ENCODE measurements around the gene TOPAZ1.

The TOPAZ1 gene

DNA sequence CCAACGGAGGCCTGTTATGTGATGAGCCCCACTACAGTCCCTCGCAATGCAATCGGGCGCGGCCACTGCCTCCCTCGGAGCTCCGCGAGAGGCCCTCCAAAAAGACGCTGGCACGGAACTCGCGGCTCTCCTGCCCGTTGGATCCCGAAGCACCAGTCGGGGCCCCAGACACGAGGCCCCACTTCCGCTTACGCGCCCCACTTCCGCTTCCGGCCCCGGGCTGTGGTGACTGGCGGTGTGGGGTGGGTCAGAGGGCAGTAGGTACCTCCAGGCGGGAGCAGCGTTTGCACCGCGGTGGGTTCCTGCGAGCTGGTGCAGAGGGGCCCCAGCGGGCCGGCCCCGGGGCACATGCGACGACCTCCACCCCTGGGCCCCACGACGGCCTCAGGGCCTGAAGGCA lies at the start of gene TOPAZ1:
Gene TOPAZ1 (plus strand): TSS at position 181 of the 400 bp plus-strand sequence. CDS start 168 bp downstream, at position 349.
- DNase-seq (ENCODE audit: low spot score): no peak

- peak; percentile 74 for DNase-seq (ENCODE audit: low spot score)
These were observed 43.1 kb upstream of the TOPAZ1 start for GRCh38 chr3:44198284-44199269.

DNA sequence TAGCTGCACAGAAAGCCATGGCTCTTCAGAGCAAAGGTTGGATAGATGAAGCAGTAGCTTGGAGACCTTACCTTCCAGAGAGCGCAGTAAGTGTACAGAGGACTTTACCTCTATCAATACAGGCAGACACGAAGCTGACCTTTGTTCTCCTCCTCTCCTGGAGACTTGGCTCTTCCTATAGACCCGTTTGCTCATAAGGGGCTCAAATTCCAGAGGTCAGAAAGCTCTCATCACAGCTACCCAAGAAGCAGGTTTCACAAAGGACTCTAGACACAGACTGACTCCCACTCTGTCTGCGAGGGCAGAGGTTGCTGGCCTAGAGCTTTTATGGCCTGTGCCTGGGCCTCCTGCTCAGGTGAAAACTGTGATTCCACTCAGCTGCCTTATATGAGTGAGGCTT lies 35.4 kb upstream of the TOPAZ1 start:
- DNase-seq (ENCODE audit: low spot score): no peak

- no peak for DNase-seq (ENCODE audit: low spot score)
These were observed 34.6 kb upstream of the TOPAZ1 start for GRCh38 chr3:44206862-44207652.

- DNase-seq (ENCODE audit: low spot score): no peak
These were observed 33.6 kb upstream of the TOPAZ1 start for GRCh38 chr3:44208086-44208485.

DNA sequence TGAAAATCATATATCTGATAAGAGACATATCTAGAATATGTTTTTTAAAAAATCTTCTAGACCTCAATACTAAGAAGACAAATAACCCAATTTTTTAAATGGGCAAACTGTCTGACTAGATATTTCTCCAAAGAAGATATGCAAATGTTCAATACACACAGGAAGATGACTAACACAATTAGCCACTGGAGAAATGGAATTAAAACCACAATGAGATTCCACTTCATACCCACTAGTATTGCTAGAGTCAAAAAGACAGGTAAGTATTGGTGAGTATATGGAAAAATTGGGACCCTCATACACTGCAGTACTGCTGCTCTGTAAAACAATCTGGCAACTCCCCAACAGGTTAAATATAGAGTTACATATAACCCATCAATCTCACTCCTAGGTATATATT lies 33.1 kb upstream of the TOPAZ1 start:
- no peak for DNase-seq (ENCODE audit: low spot score)

DNA sequence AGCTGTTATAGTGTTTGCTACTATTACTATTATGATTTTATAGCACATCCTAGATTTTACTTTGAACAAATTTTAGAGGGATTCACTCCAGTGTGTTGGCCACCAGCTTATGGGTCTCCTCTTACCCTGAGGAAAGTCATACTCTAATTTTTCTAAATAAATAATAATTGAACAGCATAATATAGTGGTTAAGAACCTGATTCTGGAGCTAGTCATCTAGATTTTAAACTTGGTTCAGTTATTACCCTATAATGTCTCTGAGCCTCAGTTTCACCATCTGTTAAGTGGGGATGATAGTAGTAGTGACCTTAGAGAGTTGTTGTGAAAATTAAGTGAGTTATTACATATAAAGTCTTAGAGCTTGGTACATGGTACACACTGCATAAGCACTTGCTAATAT lies 30.7 kb upstream of the TOPAZ1 start:
- no peak for DNase-seq (ENCODE audit: low spot score)

GRCh38 chr3:44222337-44222736 lies 19.3 kb upstream of the TOPAZ1 start:
- no peak for DNase-seq (ENCODE audit: low spot score)

DNA sequence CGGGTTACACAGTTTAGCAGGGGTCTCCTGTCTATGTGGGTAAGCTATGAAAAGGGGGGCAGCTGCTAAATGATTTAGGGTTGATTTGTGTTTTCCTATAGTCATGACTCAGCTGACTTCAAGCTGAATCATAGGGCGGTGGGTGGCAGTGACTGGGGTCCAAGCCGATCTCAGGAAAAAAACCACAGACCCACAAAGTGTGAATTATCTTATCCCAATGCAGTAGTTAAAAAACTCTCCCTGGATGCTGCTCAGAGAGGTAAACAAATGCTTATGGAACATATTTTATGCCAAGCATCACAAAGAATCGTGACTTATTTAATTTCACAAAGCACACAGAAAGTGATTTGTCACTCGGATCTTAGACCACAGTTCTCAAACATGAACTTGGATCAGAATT lies 18.4 kb upstream of the TOPAZ1 start:
- no peak for DNase-seq (ENCODE audit: low spot score)

DNA sequence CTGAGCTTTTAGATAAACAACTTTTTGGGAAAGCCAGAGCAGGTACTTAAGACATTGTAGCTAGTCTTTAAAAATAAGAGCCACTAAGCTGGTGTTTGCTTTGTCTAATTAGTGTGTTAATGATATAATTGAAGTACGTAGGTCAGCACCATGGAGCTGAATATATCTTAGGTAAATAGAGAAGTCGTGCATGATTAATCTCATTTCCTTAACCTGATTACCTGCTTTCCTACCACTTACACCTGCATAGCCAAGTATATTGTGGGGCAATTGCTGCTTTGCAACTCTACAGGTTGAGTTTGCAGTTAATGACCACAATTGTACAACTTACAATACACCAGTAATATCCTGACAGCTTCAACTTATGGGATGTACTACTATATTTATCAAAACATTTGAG lies 17.6 kb upstream of the TOPAZ1 start:
- no peak for DNase-seq (ENCODE audit: low spot score)

- no peak for DNase-seq (ENCODE audit: low spot score)
These were observed 15.1 kb upstream of the TOPAZ1 start for GRCh38 chr3:44226573-44226972.

GRCh38 chr3:44227632-44228031 lies 14.1 kb upstream of the TOPAZ1 start:
- no peak for DNase-seq (ENCODE audit: low spot score)

GRCh38 chr3:44228900-44229299 lies 12.8 kb upstream of the TOPAZ1 start:
- DNase-seq (ENCODE audit: low spot score): no peak

GRCh38 chr3:44232407-44232806 lies 9.3 kb upstream of the TOPAZ1 start:
- DNase-seq (ENCODE audit: low spot score): no peak

DNA sequence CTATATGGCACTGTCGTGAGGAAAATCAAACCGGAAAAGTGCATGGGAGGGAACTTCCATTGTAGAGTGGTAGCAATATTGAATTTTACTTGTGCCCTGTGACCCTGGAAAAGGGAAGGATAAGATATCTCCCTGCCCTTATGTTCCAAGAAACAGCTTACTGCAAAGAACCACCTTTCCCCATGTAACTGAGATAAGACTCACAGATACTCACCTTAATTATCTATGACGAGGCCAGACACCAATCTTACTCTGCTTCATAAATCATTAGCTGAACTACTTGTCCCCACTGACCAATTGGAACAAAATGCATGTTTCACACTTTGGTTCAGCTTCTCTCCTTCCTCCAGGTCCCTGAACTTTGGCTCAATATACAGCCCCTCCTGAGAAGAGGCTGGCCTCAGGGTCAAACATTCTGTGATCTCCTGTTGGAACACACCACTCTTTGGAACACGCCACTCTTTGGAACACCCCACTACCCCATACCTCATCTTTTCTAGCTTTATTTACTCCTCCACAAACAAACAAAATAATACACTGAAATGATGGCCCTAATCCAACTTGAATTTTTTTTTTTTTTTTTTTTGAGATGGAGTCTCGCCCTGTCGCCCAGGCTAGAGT lies 6.9 kb upstream of the TOPAZ1 start:
- DNase-seq (ENCODE audit: low spot score): no peak

DNA sequence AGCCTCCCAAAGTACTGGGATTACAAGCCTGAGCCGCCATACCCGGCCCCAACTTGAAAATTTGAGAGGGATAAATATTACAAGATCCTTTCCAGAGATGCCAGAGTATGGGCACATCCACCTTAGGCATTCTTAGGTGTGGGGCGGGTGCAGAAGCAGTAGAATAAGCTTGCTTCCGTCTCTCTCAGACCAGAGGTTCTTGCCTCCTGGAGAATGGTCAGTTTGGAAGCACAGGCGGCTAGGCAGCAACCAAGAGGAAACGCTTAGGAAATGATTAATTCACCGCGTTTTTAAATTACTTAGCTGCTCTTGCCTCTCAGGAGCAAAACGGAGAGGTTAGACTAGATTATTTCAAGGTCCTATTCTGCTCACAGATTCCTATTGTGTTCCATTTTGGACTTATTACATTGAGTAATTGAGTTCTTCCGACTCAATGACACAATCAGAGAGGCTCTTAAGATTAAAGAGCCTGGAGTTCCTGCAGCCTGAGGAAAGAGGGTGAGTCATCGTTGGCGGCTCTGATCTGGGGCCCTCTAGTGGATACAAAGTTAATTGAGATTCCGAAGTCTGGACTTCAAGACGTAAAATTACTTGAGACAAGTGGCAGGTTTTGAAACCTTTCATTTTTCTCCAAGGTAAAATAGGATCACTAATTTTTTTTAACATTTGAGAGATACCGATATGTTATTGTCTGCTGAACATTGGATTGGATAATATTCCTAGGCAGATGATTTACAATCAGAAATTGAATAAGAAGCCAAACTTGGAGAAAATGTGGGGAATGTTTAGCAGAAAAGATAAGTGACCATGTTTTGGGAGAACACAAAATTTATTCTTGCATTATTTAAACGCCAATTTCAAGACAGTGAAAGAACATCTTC lies 5.8 kb upstream of the TOPAZ1 start:
- DNase-seq (ENCODE audit: low spot score): peak; percentile 90

DNA sequence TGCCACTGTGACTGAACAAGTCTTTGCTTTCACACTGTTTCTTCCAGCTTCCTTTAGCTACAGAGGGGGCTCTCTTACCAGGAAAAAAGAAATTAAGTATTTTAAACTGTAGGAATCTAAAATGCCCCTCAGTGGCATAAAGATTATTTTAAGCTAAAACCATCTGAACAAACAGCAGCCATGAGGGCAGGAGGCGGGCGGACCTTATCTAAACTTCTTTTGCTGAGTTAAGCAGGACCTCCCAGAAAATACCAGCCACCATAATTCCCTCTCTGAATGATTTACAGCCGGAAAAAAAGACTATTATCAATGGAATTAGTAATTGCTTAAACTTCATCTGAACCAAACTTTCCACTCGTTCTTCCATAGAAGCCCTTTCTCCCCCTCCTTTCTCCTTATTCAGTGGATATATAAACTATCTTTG lies 5.2 kb upstream of the TOPAZ1 start:
- DNase-seq (ENCODE audit: low spot score): no peak

DNA sequence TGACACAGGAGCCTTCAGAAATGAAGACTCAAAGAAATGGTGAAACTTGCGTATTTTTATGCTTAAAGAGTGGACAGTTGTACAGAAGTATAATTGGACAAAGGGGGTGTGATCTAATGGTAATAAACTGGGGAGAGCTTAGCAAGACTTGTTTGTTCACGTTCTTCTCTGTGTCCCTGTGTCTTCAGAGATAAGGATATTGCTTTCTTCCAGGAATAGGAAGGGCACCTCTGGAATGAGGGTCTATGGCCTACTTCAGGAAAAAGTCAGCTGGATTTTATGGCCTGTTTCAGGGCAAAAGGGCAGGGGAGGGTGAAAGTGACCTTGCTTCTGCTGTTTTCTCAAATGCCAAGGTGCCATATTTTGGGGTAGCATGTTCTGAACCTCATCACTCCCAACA lies 4.5 kb upstream of the TOPAZ1 start:
- DNase-seq (ENCODE audit: low spot score): no peak

DNA sequence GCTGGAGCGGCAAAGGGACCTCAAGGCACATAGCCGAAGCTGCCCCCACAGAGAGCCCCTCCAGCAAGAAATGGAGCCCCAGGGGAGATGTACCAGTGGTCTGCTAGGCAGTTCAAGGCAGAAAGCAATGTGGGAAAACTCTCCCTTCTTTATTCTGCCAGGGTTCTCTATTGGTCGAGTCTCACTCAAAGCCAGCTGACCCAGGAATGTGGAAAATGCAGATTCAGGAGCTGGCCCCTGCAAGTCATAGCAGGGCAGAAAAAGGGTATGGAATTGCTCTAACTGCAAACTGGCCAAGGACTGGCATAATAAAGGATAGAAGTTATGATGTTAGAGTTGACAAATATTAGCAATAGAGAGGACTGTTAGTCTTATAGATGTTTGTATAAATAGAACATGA lies 4.0 kb upstream of the TOPAZ1 start:
- no peak for DNase-seq (ENCODE audit: low spot score)

- no peak for DNase-seq (ENCODE audit: low spot score)
These were observed 2.8 kb upstream of the TOPAZ1 start for GRCh38 chr3:44238889-44239288.

- no peak for DNase-seq (ENCODE audit: low spot score)
These were observed 1.6 kb upstream of the TOPAZ1 start for GRCh38 chr3:44240061-44240460.

GRCh38 chr3:44242721-44243120 lies 1.0 kb downstream of the TOPAZ1 start:
- no peak for DNase-seq (ENCODE audit: low spot score)

Measured in RKO (cell line).